ENCODE measurements around the gene UNC5C.

The UNC5C gene

GRCh38 chr4:95251568-95251967 lies 297.2 kb downstream of the UNC5C start:
- no peak overlapping the region for H3K4me3 ChIP-seq (ENCODE audit: control insufficient read depth, low read depth, low read length)
- TF ChIP-seq CTCF (conservative IDR thresholded peaks at IDR 0.05; ENCODE audit: control insufficient read depth, insufficient read depth, low read depth, low read length), result no peak
- DNase-seq (ENCODE audit: low read depth), result no peak

- no peak overlapping the region for H3K4me3 ChIP-seq (ENCODE audit: control insufficient read depth, low read depth, low read length)
- DNase-seq (ENCODE audit: low read depth), result no peak
- TF ChIP-seq CTCF (conservative IDR thresholded peaks at IDR 0.05; ENCODE audit: control insufficient read depth, insufficient read depth, low read depth, low read length), result no peak
Observed at GRCh38 chr4:95250544-95251137, 298.1 kb downstream of the UNC5C start.

GRCh38 chr4:95249426-95250021 lies 299.2 kb downstream of the UNC5C start:
- no peak for TF ChIP-seq CTCF (conservative IDR thresholded peaks at IDR 0.05; ENCODE audit: control insufficient read depth, insufficient read depth, low read depth, low read length)
- no peak overlapping the region for H3K4me3 ChIP-seq (ENCODE audit: control insufficient read depth, low read depth, low read length)
- no peak for DNase-seq (ENCODE audit: low read depth)

- no peak for TF ChIP-seq CTCF (conservative IDR thresholded peaks at IDR 0.05; ENCODE audit: control insufficient read depth, insufficient read depth, low read depth, low read length)
- H3K4me3 ChIP-seq (ENCODE audit: control insufficient read depth, low read depth, low read length), result no peak overlapping the region
- DNase-seq (ENCODE audit: low read depth), result peak; percentile 2
Observed at GRCh38 chr4:95248720-95249425, 299.9 kb downstream of the UNC5C start.

- H3K4me3 ChIP-seq (ENCODE audit: control insufficient read depth, low read depth, low read length), result no peak overlapping the region
- no peak for DNase-seq (ENCODE audit: low read depth)
- no peak for TF ChIP-seq CTCF (conservative IDR thresholded peaks at IDR 0.05; ENCODE audit: control insufficient read depth, insufficient read depth, low read depth, low read length)
Observed at GRCh38 chr4:95243892-95244291, 304.9 kb downstream of the UNC5C start.

- TF ChIP-seq CTCF (conservative IDR thresholded peaks at IDR 0.05; ENCODE audit: control insufficient read depth, insufficient read depth, low read depth, low read length), result no peak
- DNase-seq (ENCODE audit: low read depth), result no peak
- no peak overlapping the region for H3K4me3 ChIP-seq (ENCODE audit: control insufficient read depth, low read depth, low read length)
Observed at GRCh38 chr4:95238554-95238953, 310.2 kb downstream of the UNC5C start.
